ENCODE data around the gene PTF1A. TPM values are rescaled to one million over a fixed set of nuclear protein-coding genes. Genes with fewer than 3 reads are reported as not detected.
A peak's percentile ranks its signal among the peaks of the same experiment; 100 is the strongest.

Gene PTF1A
- total RNA-seq, 1 experiment from 2014 or later = not detected

DNA sequence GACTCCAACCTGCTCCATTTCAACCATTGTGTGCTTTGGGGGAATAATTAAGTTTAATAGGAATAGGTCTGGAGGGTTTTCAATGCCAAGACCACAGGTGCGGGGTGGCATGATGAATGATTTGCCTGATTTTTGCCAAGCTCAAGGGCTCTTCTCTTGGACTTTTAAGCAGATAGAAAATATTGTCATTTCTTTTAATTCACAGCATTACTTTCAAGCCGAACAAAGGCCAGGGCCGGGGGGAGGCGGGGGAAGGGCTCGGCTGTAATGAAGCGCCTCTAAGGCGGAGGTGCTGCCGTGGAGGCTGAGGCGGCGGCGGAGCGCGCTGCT is 6.5 kb downstream of the PTF1A start (continued):
- TF ChIP-seq, protein P1, sequence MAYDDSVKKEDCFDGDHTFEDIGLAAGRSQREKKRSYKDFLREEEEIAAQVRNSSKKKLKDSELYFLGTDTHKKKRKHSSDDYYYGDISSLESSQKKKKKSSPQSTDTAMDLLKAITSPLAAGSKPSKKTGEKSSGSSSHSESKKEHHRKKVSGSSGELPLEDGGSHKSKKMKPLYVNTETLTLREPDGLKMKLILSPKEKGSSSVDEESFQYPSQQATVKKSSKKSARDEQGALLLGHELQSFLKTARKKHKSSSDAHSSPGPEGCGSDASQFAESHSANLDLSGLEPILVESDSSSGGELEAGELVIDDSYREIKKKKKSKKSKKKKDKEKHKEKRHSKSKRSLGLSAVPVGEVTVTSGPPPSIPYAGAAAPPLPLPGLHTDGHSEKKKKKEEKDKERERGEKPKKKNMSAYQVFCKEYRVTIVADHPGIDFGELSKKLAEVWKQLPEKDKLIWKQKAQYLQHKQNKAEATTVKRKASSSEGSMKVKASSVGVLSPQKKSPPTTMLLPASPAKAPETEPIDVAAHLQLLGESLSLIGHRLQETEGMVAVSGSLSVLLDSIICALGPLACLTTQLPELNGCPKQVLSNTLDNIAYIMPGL (CRISPR knock-in tag; IDR thresholded peaks at IDR 0.05) = no peak
- TF ChIP-seq, protein P2, sequence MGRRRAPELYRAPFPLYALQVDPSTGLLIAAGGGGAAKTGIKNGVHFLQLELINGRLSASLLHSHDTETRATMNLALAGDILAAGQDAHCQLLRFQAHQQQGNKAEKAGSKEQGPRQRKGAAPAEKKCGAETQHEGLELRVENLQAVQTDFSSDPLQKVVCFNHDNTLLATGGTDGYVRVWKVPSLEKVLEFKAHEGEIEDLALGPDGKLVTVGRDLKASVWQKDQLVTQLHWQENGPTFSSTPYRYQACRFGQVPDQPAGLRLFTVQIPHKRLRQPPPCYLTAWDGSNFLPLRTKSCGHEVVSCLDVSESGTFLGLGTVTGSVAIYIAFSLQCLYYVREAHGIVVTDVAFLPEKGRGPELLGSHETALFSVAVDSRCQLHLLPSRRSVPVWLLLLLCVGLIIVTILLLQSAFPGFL (CRISPR knock-in tag; IDR thresholded peaks at IDR 0.05; ENCODE audit: borderline replicate concordance) = no peak
- no peak for TF ChIP-seq GTF2I (CRISPR knock-in tag; conservative IDR thresholded peaks at IDR 0.05)
- no peak for TF ChIP-seq TP53 (CRISPR knock-in tag; IDR thresholded peaks at IDR 0.05)
- no peak for TF ChIP-seq RELA (CRISPR knock-in tag; IDR thresholded peaks at IDR 0.05; ENCODE audit: borderline replicate concordance)
- TF ChIP-seq CBFB (CRISPR knock-in tag; IDR thresholded peaks at IDR 0.05; ENCODE audit: low read depth) = no peak
- TF ChIP-seq ZNF396 (CRISPR knock-in tag; IDR thresholded peaks at IDR 0.05; ENCODE audit: borderline replicate concordance) = no peak
- TF ChIP-seq, protein P3, sequence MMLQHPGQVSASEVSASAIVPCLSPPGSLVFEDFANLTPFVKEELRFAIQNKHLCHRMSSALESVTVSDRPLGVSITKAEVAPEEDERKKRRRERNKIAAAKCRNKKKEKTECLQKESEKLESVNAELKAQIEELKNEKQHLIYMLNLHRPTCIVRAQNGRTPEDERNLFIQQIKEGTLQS (CRISPR knock-in tag; conservative IDR thresholded peaks at IDR 0.05) = no peak
- TF ChIP-seq FOXJ3 (CRISPR knock-in tag; IDR thresholded peaks at IDR 0.05; ENCODE audit: borderline replicate concordance) = no peak

DNA sequence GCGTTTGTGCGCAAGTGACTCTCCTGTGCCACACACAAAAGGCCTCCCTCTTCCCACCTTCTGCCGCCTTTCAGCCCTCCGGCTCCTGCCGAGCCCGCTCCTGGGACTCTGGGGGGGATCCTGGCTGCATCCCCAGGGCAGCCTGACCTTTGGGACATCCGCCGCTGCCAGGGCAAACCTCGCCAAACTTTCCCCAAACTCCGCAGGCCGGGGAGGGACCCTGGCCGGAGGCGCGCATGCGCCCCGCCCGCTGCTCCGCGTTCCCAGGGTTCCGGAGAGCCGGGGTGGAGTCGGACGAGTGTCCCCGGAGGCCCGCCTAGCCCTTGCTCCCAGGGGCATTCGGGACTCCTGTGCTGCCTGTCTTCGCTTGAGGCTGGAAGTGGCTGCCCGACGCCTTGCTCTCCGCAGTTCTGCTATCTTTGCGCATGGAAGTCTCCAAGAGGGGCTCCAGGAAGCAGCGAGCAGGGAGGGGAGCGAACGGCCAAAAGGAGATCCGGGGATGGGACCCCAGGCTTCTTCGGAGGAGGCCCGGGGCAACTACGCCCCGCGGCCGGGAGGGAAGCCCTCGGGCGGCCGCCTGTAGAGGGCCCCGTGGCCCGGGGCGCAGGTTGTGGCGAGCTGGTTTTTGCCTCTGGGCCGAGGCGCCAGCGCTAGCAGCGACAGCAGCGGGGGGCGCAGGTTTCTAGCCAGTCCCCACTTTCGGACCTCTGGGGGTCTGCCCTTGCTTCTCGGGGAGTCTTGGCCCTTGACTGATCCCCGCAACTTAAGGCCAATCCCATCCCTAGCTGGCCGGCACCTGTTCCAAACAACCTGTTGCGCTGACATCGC is 7.0 kb downstream of the PTF1A start:
- peak; percentile 74 for ATAC-seq

More for the DNA sequence above, 7.0 kb downstream of the PTF1A start:
- Mint-ChIP-seq H3K9me3 (no peaks in the 10 kb centered on the region), H3K4me3 (peak overlapping the region; percentile 61), H3K27me3 (ENCODE audit: low read depth) (peaks cover 100% of the 10 kb centered on the region), H3K4me1 (peaks cover 55% of the 10 kb centered on the region), H3K36me3 (no peaks in the 10 kb centered on the region), H3K27ac (no peak overlapping the region)
- CTCF ChIA-PET = interaction anchor here (1.7 kb wide), 2 partner anchors 41 to 94 kb away, joined by 4 to 13 read pairs; no protein-coding TSS in a partner anchor
- peak; percentile 78 for DNase-seq (ENCODE audit: low spot score)
- 0 out of 2 replicates have a peak, but pooled peaks have one; percentile 26 for TF ChIP-seq NFE2L1 (CRISPR knock-in tag; IDR thresholded peaks at IDR 0.05)
- TF ChIP-seq, protein P4, sequence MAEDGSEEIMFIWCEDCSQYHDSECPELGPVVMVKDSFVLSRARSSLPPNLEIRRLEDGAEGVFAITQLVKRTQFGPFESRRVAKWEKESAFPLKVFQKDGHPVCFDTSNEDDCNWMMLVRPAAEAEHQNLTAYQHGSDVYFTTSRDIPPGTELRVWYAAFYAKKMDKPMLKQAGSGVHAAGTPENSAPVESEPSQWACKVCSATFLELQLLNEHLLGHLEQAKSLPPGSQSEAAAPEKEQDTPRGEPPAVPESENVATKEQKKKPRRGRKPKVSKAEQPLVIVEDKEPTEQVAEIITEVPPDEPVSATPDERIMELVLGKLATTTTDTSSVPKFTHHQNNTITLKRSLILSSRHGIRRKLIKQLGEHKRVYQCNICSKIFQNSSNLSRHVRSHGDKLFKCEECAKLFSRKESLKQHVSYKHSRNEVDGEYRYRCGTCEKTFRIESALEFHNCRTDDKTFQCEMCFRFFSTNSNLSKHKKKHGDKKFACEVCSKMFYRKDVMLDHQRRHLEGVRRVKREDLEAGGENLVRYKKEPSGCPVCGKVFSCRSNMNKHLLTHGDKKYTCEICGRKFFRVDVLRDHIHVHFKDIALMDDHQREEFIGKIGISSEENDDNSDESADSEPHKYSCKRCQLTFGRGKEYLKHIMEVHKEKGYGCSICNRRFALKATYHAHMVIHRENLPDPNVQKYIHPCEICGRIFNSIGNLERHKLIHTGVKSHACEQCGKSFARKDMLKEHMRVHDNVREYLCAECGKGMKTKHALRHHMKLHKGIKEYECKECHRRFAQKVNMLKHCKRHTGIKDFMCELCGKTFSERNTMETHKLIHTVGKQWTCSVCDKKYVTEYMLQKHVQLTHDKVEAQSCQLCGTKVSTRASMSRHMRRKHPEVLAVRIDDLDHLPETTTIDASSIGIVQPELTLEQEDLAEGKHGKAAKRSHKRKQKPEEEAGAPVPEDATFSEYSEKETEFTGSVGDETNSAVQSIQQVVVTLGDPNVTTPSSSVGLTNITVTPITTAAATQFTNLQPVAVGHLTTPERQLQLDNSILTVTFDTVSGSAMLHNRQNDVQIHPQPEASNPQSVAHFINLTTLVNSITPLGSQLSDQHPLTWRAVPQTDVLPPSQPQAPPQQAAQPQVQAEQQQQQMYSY (CRISPR knock-in tag; IDR thresholded peaks at IDR 0.05) = peak; percentile 17; the same call in 1 of the 2 replicates
- TF ChIP-seq, protein P5, sequence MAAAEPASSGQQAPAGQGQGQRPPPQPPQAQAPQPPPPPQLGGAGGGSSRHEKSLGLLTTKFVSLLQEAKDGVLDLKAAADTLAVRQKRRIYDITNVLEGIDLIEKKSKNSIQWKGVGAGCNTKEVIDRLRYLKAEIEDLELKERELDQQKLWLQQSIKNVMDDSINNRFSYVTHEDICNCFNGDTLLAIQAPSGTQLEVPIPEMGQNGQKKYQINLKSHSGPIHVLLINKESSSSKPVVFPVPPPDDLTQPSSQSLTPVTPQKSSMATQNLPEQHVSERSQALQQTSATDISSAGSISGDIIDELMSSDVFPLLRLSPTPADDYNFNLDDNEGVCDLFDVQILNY (CRISPR knock-in tag; IDR thresholded peaks at IDR 0.05) = 0 out of 2 replicates have a peak, but pooled peaks have one; percentile 36
- TF ChIP-seq, protein P6, sequence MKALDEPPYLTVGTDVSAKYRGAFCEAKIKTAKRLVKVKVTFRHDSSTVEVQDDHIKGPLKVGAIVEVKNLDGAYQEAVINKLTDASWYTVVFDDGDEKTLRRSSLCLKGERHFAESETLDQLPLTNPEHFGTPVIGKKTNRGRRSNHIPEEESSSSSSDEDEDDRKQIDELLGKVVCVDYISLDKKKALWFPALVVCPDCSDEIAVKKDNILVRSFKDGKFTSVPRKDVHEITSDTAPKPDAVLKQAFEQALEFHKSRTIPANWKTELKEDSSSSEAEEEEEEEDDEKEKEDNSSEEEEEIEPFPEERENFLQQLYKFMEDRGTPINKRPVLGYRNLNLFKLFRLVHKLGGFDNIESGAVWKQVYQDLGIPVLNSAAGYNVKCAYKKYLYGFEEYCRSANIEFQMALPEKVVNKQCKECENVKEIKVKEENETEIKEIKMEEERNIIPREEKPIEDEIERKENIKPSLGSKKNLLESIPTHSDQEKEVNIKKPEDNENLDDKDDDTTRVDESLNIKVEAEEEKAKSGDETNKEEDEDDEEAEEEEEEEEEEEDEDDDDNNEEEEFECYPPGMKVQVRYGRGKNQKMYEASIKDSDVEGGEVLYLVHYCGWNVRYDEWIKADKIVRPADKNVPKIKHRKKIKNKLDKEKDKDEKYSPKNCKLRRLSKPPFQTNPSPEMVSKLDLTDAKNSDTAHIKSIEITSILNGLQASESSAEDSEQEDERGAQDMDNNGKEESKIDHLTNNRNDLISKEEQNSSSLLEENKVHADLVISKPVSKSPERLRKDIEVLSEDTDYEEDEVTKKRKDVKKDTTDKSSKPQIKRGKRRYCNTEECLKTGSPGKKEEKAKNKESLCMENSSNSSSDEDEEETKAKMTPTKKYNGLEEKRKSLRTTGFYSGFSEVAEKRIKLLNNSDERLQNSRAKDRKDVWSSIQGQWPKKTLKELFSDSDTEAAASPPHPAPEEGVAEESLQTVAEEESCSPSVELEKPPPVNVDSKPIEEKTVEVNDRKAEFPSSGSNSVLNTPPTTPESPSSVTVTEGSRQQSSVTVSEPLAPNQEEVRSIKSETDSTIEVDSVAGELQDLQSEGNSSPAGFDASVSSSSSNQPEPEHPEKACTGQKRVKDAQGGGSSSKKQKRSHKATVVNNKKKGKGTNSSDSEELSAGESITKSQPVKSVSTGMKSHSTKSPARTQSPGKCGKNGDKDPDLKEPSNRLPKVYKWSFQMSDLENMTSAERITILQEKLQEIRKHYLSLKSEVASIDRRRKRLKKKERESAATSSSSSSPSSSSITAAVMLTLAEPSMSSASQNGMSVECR (CRISPR knock-in tag; IDR thresholded peaks at IDR 0.05; ENCODE audit: borderline replicate concordance) = 0 out of 2 replicates have a peak, but pooled peaks have one; percentile 59
- TF ChIP-seq ZNF232 (CRISPR knock-in tag; IDR thresholded peaks at IDR 0.05) = peak; percentile 47; the same call in 1 of the 2 replicates
- no peak for TF ChIP-seq CREB1 (CRISPR knock-in tag; IDR thresholded peaks at IDR 0.05)
- POLR2A ChIA-PET = interaction anchor here (0.7 kb wide), 1 partner anchor 12 kb away, joined by 3 read pairs; no protein-coding TSS in a partner anchor

All from WTC11 (cell line).